ENCODE data around the gene FAM228A. TPM values are rescaled to one million over a fixed set of nuclear protein-coding genes. Genes with fewer than 3 reads are reported as not detected.

The FAM228A gene
- total RNA-seq, 2 donors from 2014 or later: not detected

DNA sequence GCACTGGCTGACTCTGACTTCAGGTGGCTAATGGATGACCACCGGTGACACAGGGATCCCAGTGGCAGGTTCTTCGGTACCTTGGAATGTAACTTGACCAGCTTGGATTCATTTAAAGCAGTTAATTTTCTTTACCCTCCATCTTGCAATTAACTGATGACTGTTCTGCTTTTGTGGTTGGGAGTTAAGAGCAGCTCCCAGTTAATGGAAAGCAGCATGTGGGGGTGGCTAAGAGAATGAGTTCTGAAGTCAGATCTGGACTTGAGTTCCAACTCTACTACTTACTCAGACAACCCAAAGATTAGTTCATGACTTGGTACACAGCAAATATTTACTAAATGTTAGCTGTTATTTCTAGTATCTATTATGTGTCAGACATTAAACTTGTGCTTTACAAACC is 58.5 kb downstream of the FAM228A start:
- H3K27ac ChIP-seq: no peak overlapping the region
- no peaks in the 10 kb centered on the region for H3K9me3 ChIP-seq
- H3K4me1 ChIP-seq: no peaks in the 10 kb centered on the region
- no peaks in the 10 kb centered on the region for H3K36me3 ChIP-seq
- no peak overlapping the region for H3K4me3 ChIP-seq
- no peak overlapping the region for H3K9ac ChIP-seq (ENCODE audit: low read depth in 2 of 2, low read length in 2 of 2)
- no peak for TF ChIP-seq CTCF (IDR thresholded peaks at IDR 0.05)
- intact Hi-C loops (cut with DNase I): no loop called here
- DNase-seq: no peak
- H3K27me3 ChIP-seq: no peaks in the 10 kb centered on the region

GRCh38 chr2:24237313-24237712 is 62.5 kb downstream of the FAM228A start:
- intact Hi-C loops (cut with DNase I): no loop called here
- TF ChIP-seq CTCF (IDR thresholded peaks at IDR 0.05): no peak
- Histone ChIP-seq H3K4me1 (no peaks in the 10 kb centered on the region), H3K9me3 (no peaks in the 10 kb centered on the region), H3K27me3 (no peaks in the 10 kb centered on the region), H3K27ac (no peak overlapping the region), H3K9ac (ENCODE audit: low read depth in 2 of 2, low read length in 2 of 2) (no peak overlapping the region), H3K4me3 (no peak overlapping the region), H3K36me3 (no peaks in the 10 kb centered on the region)
- DNase-seq: no peak

- intact Hi-C loops (cut with DNase I): no loop called here
- TF ChIP-seq CTCF (IDR thresholded peaks at IDR 0.05): no peak
- Histone ChIP-seq H3K9me3 (no peaks in the 10 kb centered on the region), H3K27ac (no peak overlapping the region), H3K9ac (ENCODE audit: low read depth in 2 of 2, low read length in 2 of 2) (no peak overlapping the region), H3K36me3 (no peaks in the 10 kb centered on the region), H3K4me3 (no peak overlapping the region), H3K4me1 (no peaks in the 10 kb centered on the region), H3K27me3 (no peaks in the 10 kb centered on the region)
- no peak for DNase-seq
Observed at GRCh38 chr2:24238158-24238557, 63.3 kb downstream of the FAM228A start.

GRCh38 chr2:24239553-24239952 is 64.7 kb downstream of the FAM228A start:
- TF ChIP-seq CTCF (IDR thresholded peaks at IDR 0.05): no peak
- H3K4me1 ChIP-seq: no peaks in the 10 kb centered on the region
- no peaks in the 10 kb centered on the region for H3K36me3 ChIP-seq
- intact Hi-C loops (cut with DNase I): no loop called here
- no peak overlapping the region for H3K4me3 ChIP-seq
- no peaks in the 10 kb centered on the region for H3K27me3 ChIP-seq
- no peak overlapping the region for H3K27ac ChIP-seq
- no peaks in the 10 kb centered on the region for H3K9me3 ChIP-seq
- no peak for DNase-seq
- H3K9ac ChIP-seq (ENCODE audit: low read depth in 2 of 2, low read length in 2 of 2): no peak overlapping the region

Other genes starting within 250 kb of the FAM228A start
- gene ATAD2B, start 247.9 kb upstream of the FAM228A start, total RNA-seq: 10 to 100 TPM; 19.2 to 21.7 TPM
- gene UBXN2A, start 234.6 kb upstream of the FAM228A start, total RNA-seq: 10 to 100 TPM in 1 of 2 donors, 1 to 10 TPM in 1; 10.0 to 17.3 TPM
- gene MFSD2B, start 165.0 kb upstream of the FAM228A start, total RNA-seq: under 1 TPM in 1 of 2 donors, not detected in 1; 0.20 TPM
- 1 to 10 TPM; 4.5 to 6.8 TPM for gene WDCP, start 127.7 kb upstream of the FAM228A start, total RNA-seq
- 10 to 100 TPM in 1 of 2 donors, 1 to 10 TPM in 1; 8.0 to 11.8 TPM for gene FKBP1B, start 125.3 kb upstream of the FAM228A start, total RNA-seq
- gene SF3B6, start 98.7 kb upstream of the FAM228A start, total RNA-seq: 10 to 100 TPM; 86.9 to 90.1 TPM
- 10 to 100 TPM; 58.8 to 67.5 TPM for gene TP53I3, start 90.2 kb upstream of the FAM228A start, total RNA-seq
- gene PFN4, start 51.7 kb upstream of the FAM228A start, total RNA-seq: under 1 TPM in 1 of 2 donors, not detected in 1; 0.27 TPM
- 1 to 10 TPM; 4.4 to 6.2 TPM for gene FAM228B, start 51.6 kb upstream of the FAM228A start, total RNA-seq
- gene ITSN2, start 185.5 kb downstream of the FAM228A start, total RNA-seq: 10 to 100 TPM; 38.2 to 38.5 TPM